Measurements from ENCODE around the gene ARMC6. TPM values are rescaled to one million over a fixed set of nuclear protein-coding genes. Genes with fewer than 3 reads are reported as not detected.

Gene ARMC6
- 26.9 and 27.0 TPM in 2 replicates for total RNA-seq
- long read RNA-seq, transcript ARMC6-202 (8 exons, 2,383 nt), result major isoform, 26 of 38 reads
- long read RNA-seq, partial matches to known transcripts, result 1 of 38 reads
- long read RNA-seq, other reads (novel, unspliced or antisense), result 7 of 38 reads

GRCh38 chr19:19033426-19034203, at the start of gene ARMC6, which contains the start of gene SUGP2:
ARMC6 (plus strand) TSS chr19:19033603; CDS start chr19:19034210, 607 bp downstream.
SUGP2 (minus strand) TSS chr19:19033517; CDS start chr19:19031071, 2,446 bp downstream.
- peak; percentile 97 for DNase-seq (ENCODE audit: extremely low spot score, unreplicated experiment)
- Mint-ChIP-seq H3K4me1 (ENCODE audit: unreplicated experiment) (peaks cover 26% of the 10 kb centered on the region), H3K4me3 (ENCODE audit: unreplicated experiment) (peak within 1 kb of the TSS; percentile 81), H3K27ac (ENCODE audit: unreplicated experiment) (peak within 1 kb of the TSS; percentile 84), H3K27me3 (ENCODE audit: unreplicated experiment) (no peaks in the 10 kb centered on the region), H3K36me3 (ENCODE audit: unreplicated experiment) (peaks cover 5% of the 10 kb centered on the region), H3K9me3 (ENCODE audit: unreplicated experiment) (no peaks in the 10 kb centered on the region)
- TF ChIP-seq, protein P1, sequence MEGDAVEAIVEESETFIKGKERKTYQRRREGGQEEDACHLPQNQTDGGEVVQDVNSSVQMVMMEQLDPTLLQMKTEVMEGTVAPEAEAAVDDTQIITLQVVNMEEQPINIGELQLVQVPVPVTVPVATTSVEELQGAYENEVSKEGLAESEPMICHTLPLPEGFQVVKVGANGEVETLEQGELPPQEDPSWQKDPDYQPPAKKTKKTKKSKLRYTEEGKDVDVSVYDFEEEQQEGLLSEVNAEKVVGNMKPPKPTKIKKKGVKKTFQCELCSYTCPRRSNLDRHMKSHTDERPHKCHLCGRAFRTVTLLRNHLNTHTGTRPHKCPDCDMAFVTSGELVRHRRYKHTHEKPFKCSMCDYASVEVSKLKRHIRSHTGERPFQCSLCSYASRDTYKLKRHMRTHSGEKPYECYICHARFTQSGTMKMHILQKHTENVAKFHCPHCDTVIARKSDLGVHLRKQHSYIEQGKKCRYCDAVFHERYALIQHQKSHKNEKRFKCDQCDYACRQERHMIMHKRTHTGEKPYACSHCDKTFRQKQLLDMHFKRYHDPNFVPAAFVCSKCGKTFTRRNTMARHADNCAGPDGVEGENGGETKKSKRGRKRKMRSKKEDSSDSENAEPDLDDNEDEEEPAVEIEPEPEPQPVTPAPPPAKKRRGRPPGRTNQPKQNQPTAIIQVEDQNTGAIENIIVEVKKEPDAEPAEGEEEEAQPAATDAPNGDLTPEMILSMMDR (IDR thresholded peaks at IDR 0.05), result no peak

DNA sequence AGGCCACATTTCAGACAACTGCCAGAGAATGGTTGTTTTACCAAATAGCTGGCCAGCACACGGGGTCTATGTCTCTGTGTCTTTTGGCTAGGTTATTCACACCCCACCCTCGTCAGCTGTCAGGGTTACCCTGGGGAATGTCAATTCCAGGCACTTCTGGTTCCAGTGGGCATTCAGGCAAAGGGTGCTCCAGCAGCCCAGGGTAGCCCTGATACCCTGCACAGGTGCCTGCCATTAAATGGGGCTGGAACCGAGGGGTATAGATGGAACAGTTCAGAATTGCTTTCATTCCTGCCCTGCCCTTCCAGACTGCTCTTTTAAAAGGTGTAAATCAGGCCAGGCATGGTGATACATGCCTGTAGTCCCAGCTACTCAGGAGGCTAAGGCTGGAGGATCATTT, 49.2 kb upstream of the ARMC6 start:
- no peak overlapping the region for H3K27ac Mint-ChIP-seq (ENCODE audit: unreplicated experiment)
- peaks cover 8% of the 10 kb centered on the region for H3K27me3 Mint-ChIP-seq (ENCODE audit: unreplicated experiment)
- DNase-seq (ENCODE audit: extremely low spot score, unreplicated experiment), result no peak
- H3K9me3 Mint-ChIP-seq (ENCODE audit: unreplicated experiment), result no peaks in the 10 kb centered on the region
- TF ChIP-seq, protein P1 (IDR thresholded peaks at IDR 0.05), result no peak
- H3K36me3 Mint-ChIP-seq (ENCODE audit: unreplicated experiment), result no peaks in the 10 kb centered on the region
- no peaks in the 10 kb centered on the region for H3K4me1 Mint-ChIP-seq (ENCODE audit: unreplicated experiment)
- no peak overlapping the region for H3K4me3 Mint-ChIP-seq (ENCODE audit: unreplicated experiment)

DNA sequence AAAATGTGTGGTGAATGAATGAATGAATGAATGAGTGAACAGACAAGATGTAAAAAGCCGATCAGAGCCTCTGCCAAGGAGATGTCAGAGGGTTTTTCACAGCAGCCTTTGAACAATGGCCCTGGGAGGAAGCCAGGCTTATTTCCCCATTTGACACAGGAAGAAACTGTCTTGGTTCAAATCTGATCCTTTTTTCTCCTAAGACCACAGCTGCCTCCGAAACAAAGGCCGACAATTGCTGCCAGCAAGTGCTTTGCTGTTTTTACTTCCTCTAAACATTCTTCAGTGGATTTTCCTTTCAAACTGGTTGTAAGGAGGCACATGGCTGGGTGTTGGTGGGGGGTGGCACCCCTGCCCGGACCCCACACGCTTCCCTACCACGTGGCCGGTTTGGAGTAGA, 48.1 kb upstream of the ARMC6 start:
- TF ChIP-seq, protein P1 (IDR thresholded peaks at IDR 0.05), result no peak
- Mint-ChIP-seq H3K4me3 (ENCODE audit: unreplicated experiment) (no peak overlapping the region), H3K27ac (ENCODE audit: unreplicated experiment) (no peak overlapping the region), H3K36me3 (ENCODE audit: unreplicated experiment) (no peaks in the 10 kb centered on the region), H3K9me3 (ENCODE audit: unreplicated experiment) (no peaks in the 10 kb centered on the region), H3K27me3 (ENCODE audit: unreplicated experiment) (peaks cover 8% of the 10 kb centered on the region), H3K4me1 (ENCODE audit: unreplicated experiment) (no peaks in the 10 kb centered on the region)
- DNase-seq (ENCODE audit: extremely low spot score, unreplicated experiment), result no peak

DNA sequence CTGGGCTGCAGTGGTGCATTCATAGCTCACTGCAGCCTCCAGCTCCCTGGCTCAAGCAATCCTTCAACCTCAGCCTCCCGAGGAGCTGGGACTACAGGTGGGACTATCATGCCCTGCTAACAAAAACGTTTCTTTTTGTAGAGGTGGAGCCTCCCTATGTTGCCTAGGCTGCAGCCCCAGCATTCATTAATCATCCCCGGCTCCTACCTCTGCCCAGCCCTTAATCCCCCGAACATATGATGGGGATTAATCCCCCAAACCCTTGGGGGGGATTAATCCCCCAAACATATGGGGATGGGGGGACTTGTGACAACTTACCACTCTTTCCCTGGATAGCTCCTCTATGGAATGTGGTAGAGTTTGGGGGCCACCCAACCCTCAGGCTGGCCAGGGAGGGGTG, 45.9 kb upstream of the ARMC6 start:
- Mint-ChIP-seq H3K27me3 (ENCODE audit: unreplicated experiment) (peaks cover 4% of the 10 kb centered on the region), H3K27ac (ENCODE audit: unreplicated experiment) (no peak overlapping the region), H3K4me1 (ENCODE audit: unreplicated experiment) (no peaks in the 10 kb centered on the region), H3K4me3 (ENCODE audit: unreplicated experiment) (no peak overlapping the region), H3K36me3 (ENCODE audit: unreplicated experiment) (peaks cover 3% of the 10 kb centered on the region), H3K9me3 (ENCODE audit: unreplicated experiment) (no peaks in the 10 kb centered on the region)
- TF ChIP-seq, protein P1 (IDR thresholded peaks at IDR 0.05), result no peak
- no peak for DNase-seq (ENCODE audit: extremely low spot score, unreplicated experiment)

GRCh38 chr19:18989316-18989715, 44.1 kb upstream of the ARMC6 start:
- no peaks in the 10 kb centered on the region for H3K9me3 Mint-ChIP-seq (ENCODE audit: unreplicated experiment)
- no peak overlapping the region for H3K27ac Mint-ChIP-seq (ENCODE audit: unreplicated experiment)
- no peak overlapping the region for H3K4me3 Mint-ChIP-seq (ENCODE audit: unreplicated experiment)
- H3K27me3 Mint-ChIP-seq (ENCODE audit: unreplicated experiment), result no peaks in the 10 kb centered on the region
- H3K36me3 Mint-ChIP-seq (ENCODE audit: unreplicated experiment), result peaks cover 17% of the 10 kb centered on the region
- H3K4me1 Mint-ChIP-seq (ENCODE audit: unreplicated experiment), result no peaks in the 10 kb centered on the region
- no peak for DNase-seq (ENCODE audit: extremely low spot score, unreplicated experiment)
- TF ChIP-seq, protein P1 (IDR thresholded peaks at IDR 0.05), result no peak
